ENCODE data around the gene VEGFB. TPM values are rescaled to one million over a fixed set of nuclear protein-coding genes. Genes with fewer than 3 reads are reported as not detected.

The VEGFB gene
- total RNA-seq, 1 experiment from 2014 or later = 40.1 TPM

DNA sequence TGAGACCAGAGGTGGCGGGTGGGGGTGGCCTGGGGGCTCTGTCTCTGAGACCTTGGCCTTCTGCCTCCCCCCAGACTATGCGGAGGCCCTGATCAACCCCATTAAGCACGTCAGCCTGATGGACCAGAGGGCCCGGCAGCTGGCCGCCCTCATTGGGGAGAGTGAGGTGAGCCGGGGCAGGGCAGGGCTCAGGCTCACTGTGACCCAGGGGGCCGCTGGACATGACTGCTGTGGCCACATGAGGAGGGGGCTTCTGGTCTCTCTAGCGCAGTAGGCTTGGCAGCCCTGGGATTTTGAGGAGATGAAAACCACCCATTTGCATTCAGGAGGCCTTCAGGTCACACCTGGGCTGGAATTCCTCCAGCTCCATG lies 29.5 kb downstream of the VEGFB start:
- no peak for DNase-seq (ENCODE audit: low read depth, low spot score)
- in situ Hi-C loops (cut with HindIII; ENCODE audit: low pct_unique_long_range_greater_than_20kb, low sequenced_read_pairs) = no loop called here

DNA sequence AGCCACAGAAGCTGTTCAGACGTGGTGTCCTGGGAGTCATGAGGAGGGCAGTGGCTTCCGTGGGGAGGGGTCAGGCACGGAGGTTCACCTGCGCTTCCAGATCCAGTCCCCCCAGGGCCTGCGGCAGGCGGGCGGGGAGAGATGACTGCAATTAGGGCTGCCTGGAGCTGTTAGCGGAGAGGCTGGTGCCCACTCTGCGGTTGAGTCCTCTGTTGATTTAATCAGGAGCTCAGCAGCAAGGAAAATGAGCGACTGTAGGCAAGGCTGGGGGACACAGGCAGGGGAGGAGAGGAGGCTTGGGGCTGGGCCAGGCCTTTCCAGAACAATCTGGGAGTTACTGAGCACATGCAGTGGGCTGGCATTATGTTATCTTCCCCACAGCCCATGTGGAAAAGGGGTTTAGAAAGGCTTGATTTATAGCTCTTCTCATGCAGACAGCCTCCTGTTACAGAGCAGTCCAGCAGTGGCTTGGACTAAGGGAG lies 30.0 kb downstream of the VEGFB start:
- in situ Hi-C loops (cut with HindIII; ENCODE audit: low pct_unique_long_range_greater_than_20kb, low sequenced_read_pairs) = no loop called here
- DNase-seq (ENCODE audit: low read depth, low spot score) = no peak

- in situ Hi-C loops (cut with HindIII; ENCODE audit: low pct_unique_long_range_greater_than_20kb, low sequenced_read_pairs) = no loop called here
- no peak for DNase-seq (ENCODE audit: low read depth, low spot score)
These were observed 31.1 kb downstream of the VEGFB start for GRCh38 chr11:64265176-64266160.

DNA sequence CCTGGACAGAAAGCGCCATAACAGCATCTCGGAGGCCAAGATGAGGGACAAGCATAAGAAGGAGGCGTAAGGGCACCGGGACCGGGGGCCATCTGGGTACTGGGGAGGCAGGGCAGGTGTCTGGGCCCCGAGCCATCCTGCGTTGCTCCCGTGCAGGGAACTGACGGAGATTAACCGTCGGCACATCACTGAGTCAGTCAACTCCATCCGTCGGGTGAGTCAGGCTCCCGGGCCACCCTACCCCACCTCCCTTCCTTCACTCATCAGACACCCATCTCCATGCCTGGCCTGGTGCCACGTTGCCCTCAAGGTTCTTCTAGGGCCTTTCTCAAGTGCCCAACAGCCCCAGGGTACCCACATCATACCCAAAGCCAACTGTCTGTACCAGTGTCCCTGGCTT lies 32.0 kb downstream of the VEGFB start:
- in situ Hi-C loops (cut with HindIII; ENCODE audit: low pct_unique_long_range_greater_than_20kb, low sequenced_read_pairs) = no loop called here
- DNase-seq (ENCODE audit: low read depth, low spot score) = no peak

DNA sequence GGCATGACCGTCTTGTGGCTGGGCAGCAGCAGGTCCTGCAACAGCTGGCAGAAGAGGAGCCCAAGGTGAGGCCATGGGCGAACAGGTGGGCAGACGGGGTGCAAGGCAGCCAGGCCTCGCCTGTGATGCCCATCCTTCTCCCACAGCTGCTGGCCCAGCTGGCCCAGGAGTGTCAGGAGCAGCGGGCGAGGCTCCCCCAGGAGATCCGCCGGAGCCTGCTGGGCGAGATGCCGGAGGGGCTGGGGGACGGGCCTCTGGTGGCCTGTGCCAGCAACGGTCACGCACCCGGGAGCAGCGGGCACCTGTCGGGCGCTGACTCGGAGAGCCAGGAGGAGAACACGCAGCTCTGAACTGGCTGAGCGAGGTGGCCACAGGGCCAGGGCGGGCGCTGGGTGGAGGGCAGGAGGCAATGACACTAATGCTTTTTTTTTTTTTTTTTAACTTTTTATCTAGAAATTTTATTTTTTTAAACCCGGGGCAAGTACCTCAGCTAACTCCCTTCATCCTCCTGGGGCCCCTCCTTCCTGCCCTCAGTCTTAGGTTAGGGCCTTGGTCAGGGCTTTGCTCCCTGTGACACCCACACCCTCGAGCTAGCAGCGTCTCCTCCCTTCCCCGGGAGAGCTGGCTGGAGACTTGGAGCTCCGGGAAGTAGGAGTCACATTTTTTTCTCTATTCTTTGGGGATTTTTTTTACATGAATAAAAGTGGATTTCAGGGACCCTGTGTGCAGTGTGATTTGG lies 33.0 kb downstream of the VEGFB start:
- no peak for DNase-seq (ENCODE audit: low read depth, low spot score)
- in situ Hi-C loops (cut with HindIII; ENCODE audit: low pct_unique_long_range_greater_than_20kb, low sequenced_read_pairs) = no loop called here

DNA sequence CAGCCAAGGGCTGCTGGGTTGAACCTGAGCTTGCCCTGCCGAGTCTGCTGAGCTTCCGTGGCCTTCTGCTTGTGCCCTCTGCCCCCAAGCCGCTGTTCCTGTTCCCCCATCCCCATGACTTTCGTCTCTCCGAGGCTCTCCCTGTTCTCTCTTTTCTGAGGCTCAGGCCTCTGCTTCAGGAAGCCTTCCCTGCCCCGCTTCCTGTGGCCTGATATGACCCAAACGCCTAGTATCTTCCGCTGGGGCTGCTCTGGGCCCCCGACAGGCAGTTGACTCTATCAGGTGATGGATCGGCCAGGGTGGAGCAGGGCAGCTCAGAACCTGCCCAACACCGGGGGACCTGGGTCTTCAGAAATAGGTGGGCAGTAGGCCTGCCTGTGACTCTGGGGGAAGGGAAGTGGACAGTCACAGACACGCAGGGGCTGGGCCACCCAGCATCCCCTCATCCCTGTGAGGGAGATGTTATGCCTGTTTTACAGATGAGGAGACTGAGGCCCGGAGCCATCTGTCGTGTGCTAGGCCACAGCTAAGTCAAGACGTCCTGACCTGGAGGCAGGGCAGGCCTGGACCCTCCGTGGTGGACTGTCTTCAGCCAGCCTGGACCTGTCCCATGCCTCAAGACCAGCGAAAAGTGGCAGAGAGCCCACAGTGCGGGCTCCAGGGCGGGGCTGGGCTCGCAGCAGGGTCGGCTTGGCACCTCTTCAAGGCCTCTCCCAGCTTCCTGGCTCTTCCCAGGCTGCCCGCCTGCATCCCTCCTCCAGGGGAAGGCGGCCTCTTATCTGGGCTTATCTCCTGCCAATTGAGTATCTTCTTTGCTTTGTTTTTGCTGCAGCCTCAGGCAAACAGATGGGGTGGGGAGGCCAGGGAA lies 33.9 kb downstream of the VEGFB start:
- DNase-seq (ENCODE audit: low read depth, low spot score) = no peak
- in situ Hi-C loops (cut with HindIII; ENCODE audit: low pct_unique_long_range_greater_than_20kb, low sequenced_read_pairs) = no loop called here

- in situ Hi-C loops (cut with HindIII; ENCODE audit: low pct_unique_long_range_greater_than_20kb, low sequenced_read_pairs) = no loop called here
- no peak for DNase-seq (ENCODE audit: low read depth, low spot score)
These were observed 34.6 kb downstream of the VEGFB start for GRCh38 chr11:64268893-64269539.

DNA sequence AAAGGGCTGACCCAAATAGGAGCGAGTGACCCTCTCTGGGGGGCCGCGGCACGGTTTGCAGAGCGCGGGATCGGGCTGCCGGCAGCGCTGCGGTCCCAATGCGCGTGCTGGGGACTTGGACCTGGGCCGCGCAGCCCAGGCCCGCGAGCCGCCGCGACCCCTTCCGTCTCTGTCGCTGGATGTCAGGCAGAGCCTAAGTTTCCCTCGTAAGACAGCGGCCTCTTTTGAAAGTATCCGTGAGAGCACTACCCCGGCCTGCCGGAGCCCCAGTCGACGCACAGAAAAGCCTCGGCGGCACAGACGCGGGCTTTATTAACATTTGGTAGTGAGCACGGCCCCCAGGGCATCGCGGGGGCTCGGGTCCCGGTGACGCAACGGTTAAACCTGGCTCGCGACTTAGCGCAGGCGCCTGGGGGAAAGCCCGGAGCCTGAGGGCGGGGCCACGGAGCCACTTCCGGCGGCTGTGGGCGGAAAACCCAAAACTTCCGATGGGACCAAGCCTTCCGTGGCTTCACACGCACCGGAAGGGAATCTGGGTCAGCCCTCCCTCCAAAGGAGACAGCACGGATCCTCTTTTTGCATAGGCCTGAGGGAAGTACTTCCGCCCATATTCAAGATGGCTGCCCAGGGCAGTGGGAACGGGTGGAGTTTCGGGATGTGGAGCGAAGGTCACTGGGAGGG lies 35.3 kb downstream of the VEGFB start:
- in situ Hi-C loops (cut with HindIII; ENCODE audit: low pct_unique_long_range_greater_than_20kb, low sequenced_read_pairs) = no loop called here

DNA sequence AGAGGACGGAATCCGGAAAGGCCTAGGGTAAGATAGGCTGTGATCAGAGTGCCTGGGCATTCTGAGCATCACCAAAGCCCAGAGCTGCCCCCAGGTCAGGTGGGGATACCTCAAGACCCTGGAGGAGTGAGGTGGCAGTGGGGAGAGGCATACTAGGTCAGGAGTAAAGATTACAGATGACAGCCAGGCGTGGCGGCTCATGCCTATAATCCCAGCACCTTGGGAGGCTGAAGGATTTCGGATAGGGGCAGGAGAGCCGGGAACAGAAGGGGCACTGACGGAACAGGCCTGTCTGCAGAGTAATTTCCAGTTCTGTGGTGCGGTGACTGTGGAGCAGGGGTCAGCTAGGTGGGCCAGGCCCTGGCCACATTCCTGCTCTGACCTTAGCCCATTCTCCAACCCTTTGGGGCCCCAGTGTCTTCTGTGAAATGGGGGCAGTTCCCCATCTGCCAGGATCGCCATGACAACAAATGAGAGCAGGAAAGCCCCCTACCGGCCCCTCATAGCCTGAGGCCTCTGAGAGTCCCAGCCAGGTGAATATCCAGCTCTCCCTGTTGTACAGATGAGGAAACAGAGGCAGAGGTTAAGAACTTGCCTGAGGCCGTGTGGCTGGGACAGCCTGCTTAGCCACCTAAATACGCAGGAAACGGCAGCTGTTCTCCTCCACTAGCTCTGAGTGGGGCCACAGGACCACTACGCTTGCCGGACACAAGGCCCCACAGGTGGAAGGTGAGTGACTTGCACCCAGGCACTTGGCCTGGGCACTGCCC lies 40.8 kb downstream of the VEGFB start:
- no peak for DNase-seq (ENCODE audit: low read depth, low spot score)
- in situ Hi-C loops (cut with HindIII; ENCODE audit: low pct_unique_long_range_greater_than_20kb, low sequenced_read_pairs) = no loop called here

More for the DNA sequence above, 35.3 kb downstream of the VEGFB start:
- peak; percentile 99 for DNase-seq (ENCODE audit: low read depth, low spot score)

GRCh38 chr11:64275841-64276240 lies 41.5 kb downstream of the VEGFB start:
- in situ Hi-C loops (cut with HindIII; ENCODE audit: low pct_unique_long_range_greater_than_20kb, low sequenced_read_pairs) = no loop called here
- DNase-seq (ENCODE audit: low read depth, low spot score) = no peak

DNA sequence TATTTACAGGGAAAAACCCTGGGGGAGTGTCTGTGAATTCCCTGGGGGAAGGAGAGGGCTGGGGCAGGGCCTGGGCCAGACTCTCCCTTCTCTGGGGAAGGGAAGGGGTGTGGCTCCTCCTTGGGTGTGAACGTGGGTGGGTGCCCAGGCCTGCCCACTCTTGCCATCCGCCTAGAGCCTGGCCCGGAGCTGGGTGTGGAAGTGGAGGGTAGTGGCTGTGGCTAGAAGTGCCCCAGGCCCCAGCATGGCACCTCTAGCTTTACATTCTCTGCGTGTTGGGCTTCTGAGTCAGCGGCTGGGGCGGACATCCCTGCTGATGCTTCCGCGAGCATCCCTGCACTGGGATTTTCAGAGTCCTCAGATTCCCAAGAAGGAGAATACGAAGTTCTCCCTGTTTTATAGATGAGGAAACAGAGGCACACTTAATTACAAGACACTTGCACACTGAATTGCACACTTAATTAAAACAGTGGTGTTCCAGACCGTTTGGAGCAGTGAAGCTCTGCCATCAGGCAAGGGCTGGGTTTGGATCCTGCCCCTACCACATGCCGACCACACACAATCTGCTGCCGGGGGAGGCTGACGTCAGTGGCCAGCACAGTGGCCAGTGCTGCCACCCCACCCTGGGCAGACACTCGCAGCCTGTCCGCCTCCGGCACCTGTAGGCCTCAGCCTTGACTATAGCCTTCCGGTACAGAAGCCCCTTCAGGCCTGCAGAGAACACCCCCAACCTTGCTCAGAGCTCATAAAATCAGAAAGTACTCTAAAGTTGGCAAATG lies 42.5 kb downstream of the VEGFB start:
- in situ Hi-C loops (cut with HindIII; ENCODE audit: low pct_unique_long_range_greater_than_20kb, low sequenced_read_pairs) = no loop called here
- no peak for DNase-seq (ENCODE audit: low read depth, low spot score)

GRCh38 chr11:64278576-64279190 lies 44.3 kb downstream of the VEGFB start:
- DNase-seq (ENCODE audit: low read depth, low spot score) = no peak
- in situ Hi-C loops (cut with HindIII; ENCODE audit: low pct_unique_long_range_greater_than_20kb, low sequenced_read_pairs) = no loop called here

DNA sequence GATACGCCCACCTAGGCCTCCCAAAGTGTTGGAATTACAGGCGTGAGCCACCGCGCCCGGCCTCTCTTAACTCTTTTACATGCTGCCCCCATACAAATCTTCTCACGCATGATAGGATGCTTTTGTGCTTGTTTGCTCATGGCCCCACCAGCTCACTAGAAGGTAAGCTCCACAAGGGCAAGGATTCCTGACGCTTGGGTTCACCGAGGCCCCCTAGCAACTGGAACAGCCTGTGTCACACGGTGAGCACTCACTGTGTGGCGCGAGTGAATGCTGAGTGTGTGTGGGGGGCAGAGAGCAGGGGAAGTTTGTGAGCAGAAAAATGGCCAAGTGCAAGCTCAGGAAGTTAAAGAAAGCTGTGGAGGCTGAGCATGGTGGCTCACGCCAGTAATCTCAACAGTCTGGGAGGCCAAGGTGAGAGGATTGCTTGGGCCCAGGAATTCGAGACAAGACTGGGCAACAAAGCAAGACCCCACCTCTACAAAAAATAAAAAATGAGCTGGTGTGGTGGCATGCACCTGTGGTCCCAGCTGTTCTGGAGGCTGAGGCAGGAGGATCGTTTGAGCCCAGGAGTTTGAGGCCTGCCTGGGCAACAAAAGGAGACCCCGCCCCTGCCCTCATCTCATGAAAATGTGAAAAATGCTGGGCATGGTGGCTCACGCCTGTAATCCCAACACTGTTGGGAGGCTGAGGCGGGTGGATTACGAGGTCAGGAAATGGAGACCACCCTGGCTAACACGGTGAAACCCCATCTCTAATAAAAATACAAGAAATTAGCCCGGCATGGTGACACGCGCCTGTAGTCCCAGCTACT lies 47.8 kb downstream of the VEGFB start:
- in situ Hi-C loops (cut with HindIII; ENCODE audit: low pct_unique_long_range_greater_than_20kb, low sequenced_read_pairs) = no loop called here
- no peak for DNase-seq (ENCODE audit: low read depth, low spot score)

- no peak for DNase-seq (ENCODE audit: low read depth, low spot score)
- in situ Hi-C loops (cut with HindIII; ENCODE audit: low pct_unique_long_range_greater_than_20kb, low sequenced_read_pairs) = no loop called here
These were observed 48.7 kb downstream of the VEGFB start for GRCh38 chr11:64283092-64283491.
